NCI-H748 treated with DMSO at 0.1 percent for 48 hours (cell line): ENCODE data around the gene SAG.
"Not testable (repeated sequence)": the region's sequence is repeated elsewhere in the genome, so short reads cannot be mapped to it uniquely, and the experiment has no call there.

Experiments used
- DNase-seq: peaks from one replicate; lab custom pipeline; 2025; lab: John Stamatoyannopoulos, UW

The SAG gene

GRCh38 chr2:233331536-233331935 is 23.9 kb downstream of the SAG start:
- no peak for DNase-seq

- DNase-seq: no peak
These were observed 24.5 kb downstream of the SAG start for GRCh38 chr2:233332125-233332524.

GRCh38 chr2:233334915-233335314 is 27.3 kb downstream of the SAG start:
- no peak for DNase-seq

GRCh38 chr2:233336091-233336490 is 28.5 kb downstream of the SAG start:
- DNase-seq: not testable (repeated sequence)

- no peak for DNase-seq
These were observed 28.9 kb downstream of the SAG start for GRCh38 chr2:233336541-233336940.

- DNase-seq: no peak
These were observed 30.4 kb downstream of the SAG start for GRCh38 chr2:233338046-233338445.

DNA sequence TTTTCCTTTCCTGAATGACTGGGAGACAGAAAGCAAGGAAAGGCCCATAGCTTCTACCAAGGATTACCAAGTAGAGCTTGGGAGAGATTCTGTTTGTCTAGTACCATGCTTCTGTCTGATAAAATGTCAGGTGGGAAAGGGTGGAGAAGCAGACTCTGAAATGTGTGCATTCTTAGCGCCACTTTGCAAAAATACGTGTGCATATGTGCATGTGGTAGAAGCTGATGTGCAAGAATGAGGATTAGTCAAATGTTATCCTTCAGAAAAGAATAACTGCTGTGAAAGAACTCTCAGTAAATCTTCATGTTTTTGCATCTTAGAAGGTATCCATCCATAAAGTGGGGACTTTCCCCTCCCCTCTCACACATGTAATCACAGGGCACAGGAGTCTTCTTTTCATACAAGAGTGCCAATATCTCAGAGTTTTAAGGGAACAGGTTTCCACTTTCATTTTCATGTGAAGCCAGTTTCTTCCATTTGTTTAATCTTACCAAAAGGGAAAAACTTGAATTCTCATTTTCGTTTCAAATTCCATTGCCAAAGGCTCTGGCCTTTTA is 31.3 kb downstream of the SAG start:
- DNase-seq: no peak

DNA sequence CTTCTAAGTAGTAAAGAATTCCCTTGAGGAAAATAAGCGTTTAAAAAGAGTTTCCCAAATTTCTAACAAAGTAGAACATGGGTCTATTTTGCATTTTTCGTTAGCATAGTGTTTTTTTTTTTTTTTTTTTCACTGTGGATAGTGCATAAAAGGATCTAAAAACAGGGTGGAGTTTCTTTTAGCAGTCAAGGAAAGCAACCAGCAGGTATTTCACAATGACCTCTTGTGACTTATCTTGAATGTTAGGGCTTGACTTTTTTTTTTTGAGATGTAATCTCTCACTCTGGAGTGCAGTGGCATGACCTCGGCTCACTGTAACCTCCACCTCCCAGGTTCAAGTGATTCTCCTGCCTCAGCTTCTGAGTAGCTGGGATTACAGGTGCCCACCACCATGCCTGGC is 31.8 kb downstream of the SAG start:
- no peak for DNase-seq

DNA sequence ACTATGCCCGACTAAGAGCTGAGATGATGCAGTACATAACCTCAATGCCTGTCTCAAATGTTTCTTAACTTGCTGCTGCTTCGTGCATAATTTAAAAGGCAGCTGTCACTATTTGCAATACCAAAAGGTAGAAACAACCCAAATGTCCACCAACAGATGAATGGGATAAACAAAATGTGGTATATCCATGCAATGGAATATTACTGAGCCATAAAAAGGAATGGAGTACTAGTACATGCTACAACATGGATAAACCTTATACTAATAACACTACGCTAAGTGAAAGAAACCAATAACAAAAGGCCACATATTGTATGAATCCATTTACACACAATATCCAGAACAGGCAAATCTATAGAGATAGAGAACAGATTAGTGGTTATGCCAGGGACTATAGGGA is 33.7 kb downstream of the SAG start:
- no peak for DNase-seq

DNA sequence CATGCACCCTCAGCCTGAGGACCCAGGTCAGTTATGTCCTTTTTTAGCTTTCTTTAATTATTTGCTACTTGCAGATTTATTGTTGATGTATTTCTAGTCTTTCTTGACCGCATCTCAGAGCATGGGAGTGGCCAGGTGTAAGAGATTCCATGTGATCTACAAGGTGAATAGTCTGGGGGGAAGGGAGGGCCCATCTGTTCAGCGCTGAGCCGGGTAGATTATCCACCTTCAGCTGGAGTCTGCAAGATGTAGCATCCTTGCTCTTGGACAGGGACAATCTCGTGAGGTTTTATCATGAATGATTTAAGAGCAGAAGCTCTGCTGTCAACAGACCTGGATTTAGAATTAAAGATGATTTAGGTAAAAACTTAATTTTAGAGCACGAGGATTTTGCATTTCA is 34.7 kb downstream of the SAG start:
- no peak for DNase-seq

- no peak for DNase-seq
These were observed 35.6 kb downstream of the SAG start for GRCh38 chr2:233343171-233343705.

DNA sequence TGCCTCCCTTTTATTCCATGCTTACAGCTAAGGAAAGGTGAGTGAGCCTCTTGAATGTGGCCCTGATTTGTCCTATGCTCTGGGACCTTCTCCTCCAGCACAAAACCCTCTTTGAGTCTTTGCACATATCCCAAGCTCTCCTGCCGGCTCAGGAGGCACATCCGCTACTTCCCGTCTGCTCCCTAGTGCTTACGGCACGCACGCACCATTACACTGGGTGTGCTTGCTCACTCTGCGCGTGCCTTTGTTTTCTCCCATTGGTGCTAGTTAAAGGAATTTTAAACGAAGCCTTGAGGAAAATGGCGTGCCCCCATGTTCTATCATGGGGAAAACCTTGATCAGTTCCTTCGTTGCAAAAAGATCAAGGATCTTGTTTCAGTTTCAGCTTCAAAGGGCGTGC is 38.8 kb downstream of the SAG start:
- no peak for DNase-seq

DNA sequence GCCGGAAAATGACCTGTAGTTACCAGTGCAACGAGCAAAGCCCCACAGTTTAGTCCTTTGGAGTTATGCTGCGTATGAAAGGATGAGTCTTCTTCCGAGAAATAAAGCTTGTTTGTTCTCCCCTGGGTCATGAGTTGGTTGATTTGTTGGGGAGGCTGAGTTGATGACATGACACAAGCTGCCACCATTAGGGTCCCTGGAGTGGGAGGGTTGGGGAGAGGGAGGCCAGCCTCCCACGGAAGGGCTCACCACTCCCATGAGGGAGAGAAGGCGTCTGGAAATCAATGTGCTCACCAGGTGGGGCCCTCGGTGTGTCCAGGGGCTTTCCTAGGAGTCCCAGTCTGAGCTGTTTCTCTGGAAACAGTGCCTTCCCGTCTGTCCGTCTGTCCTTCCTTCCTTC is 39.3 kb downstream of the SAG start:
- DNase-seq: no peak

- peak; percentile 0 for DNase-seq
These were observed 41.7 kb downstream of the SAG start for GRCh38 chr2:233349005-233349998.

DNA sequence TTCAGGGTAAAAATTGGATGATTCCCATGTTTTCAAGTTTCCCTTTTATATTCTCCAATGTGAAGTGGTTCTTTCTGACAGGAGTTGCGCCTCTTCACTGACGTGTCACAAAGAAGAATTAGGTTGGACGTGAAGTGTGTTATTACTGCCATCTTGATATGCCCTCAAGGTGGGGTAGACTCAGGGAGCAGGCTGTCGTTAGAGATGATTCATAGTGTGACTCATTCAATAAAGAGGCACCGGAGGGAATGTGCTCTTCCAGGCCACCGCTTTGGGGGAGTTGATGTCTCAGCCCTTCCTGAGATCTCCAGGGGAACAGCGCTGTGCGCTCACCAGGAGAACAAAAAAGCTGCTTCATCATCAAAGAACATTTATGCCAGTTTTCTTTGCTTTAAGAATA is 43.1 kb downstream of the SAG start:
- DNase-seq: no peak

GRCh38 chr2:233351423-233351822 is 43.8 kb downstream of the SAG start:
- DNase-seq: no peak

DNA sequence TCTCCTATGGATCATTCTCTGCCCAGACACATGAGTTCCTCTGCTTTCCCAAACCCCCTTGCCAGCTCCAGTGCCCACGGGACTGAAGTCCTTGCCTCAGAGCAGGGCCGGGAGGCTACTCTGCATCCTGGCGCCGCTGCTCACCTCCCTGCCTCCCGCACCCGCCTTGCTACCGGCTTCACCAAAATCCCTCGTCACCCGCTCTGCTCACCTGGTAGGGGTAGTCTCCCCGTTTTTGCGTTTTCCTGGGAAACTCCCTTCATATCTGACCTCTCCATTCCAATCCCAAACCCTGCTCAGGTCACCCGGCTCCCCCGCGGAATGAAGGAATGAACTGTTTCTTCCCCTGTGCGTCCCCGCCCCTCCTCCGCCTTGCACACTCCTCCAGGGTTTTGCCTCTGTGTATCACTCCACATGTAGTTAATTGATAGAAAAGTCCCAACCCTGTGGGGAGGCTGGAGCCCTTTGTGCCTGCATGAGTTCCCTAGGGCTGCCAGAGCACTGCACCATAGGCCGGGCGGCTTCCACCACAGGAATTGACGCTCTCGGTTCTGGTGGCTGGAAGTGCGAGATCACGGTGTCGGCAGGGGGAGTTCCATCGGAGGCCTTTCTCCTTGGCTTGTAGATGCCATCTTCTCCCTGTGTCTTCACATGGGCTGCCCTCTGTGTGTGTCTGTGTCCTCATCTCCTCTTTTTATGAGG is 44.7 kb downstream of the SAG start:
- no peak for DNase-seq

GRCh38 chr2:233353101-233353768 is 45.6 kb downstream of the SAG start:
- no peak for DNase-seq

DNA sequence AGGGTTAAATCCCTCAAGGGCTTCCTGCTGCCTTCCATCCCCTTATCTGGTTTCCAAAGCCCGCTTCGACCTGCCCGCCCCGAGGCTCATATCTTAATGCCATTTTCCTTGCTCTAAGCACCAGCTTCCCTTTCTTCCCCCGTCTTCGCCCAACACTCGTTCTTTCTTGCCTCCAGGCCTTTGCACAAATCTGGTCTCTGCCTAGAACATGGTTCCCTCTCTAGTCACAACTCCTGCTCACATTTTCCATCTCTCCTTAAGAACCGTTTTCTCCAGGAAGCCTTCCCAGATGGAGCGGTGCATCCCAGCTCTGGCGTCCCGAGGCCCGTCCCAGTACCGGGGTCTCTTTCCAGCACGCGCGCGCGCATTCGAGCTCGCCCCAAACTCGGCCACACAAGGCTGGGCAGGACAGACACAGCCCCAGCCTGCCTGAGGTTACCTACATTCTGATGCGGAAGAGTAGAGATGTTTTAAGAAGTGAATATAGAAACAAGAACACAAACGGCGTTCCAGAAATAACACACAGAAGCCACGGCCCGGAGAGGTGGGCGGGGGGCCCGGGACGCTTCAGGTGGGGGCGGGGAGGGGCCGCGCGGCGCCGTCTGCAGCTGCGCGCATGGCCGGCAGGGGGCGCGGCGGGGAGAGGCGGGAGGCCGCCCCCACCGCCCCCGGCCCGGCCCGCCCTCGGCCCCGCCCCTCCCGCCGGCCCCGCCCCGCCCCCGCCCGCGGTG is 46.3 kb downstream of the SAG start, which contains the start of gene DGKD:
TSS of gene DGKD (plus strand) at position 726 of the 731 bp plus-strand sequence. CDS start 25 bp downstream, outside the sequence.
- peak; percentile 36 for DNase-seq

DNA sequence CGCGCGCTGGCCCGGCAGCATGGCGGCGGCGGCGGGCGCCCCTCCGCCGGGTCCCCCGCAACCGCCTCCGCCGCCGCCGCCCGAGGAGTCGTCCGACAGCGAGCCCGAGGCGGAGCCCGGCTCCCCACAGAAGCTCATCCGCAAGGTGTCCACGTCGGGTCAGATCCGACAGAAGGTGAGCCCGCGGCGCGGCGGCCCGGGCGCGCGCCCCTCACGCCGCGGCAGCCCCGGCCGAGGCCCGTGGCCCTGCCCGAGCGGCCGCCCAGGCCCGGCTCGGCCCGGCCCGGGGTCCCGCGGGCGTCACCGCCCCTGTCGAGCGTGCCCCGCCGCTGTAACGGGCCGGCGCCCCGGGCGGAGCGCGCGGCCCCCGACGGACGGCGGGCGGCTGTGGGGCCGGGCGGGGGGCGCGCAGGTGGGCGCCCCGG is 46.9 kb downstream of the SAG start:
- DNase-seq: no peak

DNA sequence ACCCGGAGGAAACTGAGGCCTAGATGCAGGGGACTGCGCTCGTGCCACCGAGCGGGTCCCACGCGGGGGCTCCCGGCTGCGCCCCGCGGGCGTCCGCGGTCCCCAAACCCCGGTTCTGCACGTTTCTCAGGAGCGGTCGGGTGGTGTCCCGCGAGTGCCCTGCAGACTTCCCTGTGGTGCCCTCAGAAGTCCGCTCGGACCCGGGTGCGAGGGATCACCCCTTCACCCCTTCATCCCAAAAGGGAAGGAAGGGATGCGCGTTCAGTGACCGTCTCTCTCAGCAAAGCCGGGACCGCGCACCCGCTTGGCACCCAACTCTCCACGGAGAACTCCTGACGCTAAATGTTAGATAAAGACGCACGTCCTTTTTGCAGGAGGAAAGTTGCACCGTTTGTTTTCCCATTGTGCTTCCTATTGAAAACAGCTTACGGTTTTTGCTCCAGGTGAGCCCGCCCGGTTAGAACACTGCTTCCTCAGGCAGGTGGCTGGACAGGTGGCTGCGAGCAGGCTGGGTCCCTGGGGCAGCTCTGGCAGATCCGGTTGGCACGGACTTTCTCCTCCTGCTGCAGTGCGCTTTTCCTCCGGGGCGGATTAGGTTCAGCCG is 47.5 kb downstream of the SAG start:
- peak; percentile 8 for DNase-seq
